Measurements from ENCODE around the gene AREL1.

- TF ChIP-seq EP300 (conservative IDR thresholded peaks at IDR 0.05; ENCODE audit: poor library complexity, severe bottlenecking) (no peak), RAD21 (conservative IDR thresholded peaks at IDR 0.05) (no peak), MXI1 (conservative IDR thresholded peaks at IDR 0.05; ENCODE audit: poor library complexity, severe bottlenecking) (no peak)
These were observed 15.3 kb downstream of the AREL1 start for GRCh38 chr14:74697543-74697942.

All from neural cell (in vitro differentiated cells).